ENCODE data around the gene LANCL3. TPM values are rescaled to one million over a fixed set of nuclear protein-coding genes. Genes with fewer than 3 reads are reported as not detected.

Gene LANCL3
- total and polyA plus RNA-seq, 7 donors = 1.6 to 7.5 (median 3.6) TPM

DNA sequence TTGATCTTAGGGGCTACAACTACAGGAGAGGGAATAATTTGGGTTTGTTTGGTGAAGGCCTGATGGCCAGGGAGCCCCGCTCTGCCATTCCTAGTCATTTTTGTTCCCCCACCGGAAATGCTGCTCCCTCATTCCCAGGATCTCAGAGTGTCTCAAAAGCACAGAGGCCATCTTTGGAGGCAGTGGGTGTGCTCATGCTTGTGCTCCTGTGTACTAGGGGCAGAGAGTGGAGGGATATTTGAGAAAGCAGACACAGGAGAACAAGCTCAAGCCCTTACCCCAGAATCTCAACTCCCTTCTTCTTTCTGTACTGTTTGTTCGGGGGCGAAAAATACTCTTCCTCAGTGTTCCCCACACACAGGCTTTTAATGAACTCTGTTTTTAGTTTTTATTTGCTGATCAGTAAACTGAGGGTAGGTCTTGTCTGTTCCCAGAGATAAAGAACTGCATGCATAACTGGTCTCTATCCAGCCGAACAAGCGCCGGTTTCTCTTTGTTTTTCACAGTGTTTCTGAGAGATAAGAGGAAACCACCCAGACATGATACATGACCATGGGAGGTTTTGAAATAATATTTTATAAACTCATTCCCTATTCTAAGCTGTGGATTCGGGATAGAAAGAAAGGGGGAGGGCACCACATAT lies 81.2 kb downstream of the LANCL3 start:
- WGBS, 2 donors = 94 to 96% methylated on average over 8 of the region's 8 CpGs
- TF ChIP-seq, protein P1, sequence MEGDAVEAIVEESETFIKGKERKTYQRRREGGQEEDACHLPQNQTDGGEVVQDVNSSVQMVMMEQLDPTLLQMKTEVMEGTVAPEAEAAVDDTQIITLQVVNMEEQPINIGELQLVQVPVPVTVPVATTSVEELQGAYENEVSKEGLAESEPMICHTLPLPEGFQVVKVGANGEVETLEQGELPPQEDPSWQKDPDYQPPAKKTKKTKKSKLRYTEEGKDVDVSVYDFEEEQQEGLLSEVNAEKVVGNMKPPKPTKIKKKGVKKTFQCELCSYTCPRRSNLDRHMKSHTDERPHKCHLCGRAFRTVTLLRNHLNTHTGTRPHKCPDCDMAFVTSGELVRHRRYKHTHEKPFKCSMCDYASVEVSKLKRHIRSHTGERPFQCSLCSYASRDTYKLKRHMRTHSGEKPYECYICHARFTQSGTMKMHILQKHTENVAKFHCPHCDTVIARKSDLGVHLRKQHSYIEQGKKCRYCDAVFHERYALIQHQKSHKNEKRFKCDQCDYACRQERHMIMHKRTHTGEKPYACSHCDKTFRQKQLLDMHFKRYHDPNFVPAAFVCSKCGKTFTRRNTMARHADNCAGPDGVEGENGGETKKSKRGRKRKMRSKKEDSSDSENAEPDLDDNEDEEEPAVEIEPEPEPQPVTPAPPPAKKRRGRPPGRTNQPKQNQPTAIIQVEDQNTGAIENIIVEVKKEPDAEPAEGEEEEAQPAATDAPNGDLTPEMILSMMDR (IDR thresholded peaks at IDR 0.05) = no peak
- TF ChIP-seq POLR2A (IDR thresholded peaks at IDR 0.05) (no peak), POLR2AphosphoS5 (IDR thresholded peaks at IDR 0.05) (no peak), EP300 (IDR thresholded peaks at IDR 0.05) (no peak)
- no peak overlapping the region for H3K27ac ChIP-seq
- H3K27me3 ChIP-seq = no peaks in the 10 kb centered on the region
- no peaks in the 10 kb centered on the region for H3K36me3 ChIP-seq
- no peak for DNase-seq
- H3K4me1 ChIP-seq = no peaks in the 10 kb centered on the region
- no peaks in the 10 kb centered on the region for H3K9me3 ChIP-seq
- H3K4me3 ChIP-seq = no peak overlapping the region
- intact Hi-C loops (cut with DNase I) = no loop called here

DNA sequence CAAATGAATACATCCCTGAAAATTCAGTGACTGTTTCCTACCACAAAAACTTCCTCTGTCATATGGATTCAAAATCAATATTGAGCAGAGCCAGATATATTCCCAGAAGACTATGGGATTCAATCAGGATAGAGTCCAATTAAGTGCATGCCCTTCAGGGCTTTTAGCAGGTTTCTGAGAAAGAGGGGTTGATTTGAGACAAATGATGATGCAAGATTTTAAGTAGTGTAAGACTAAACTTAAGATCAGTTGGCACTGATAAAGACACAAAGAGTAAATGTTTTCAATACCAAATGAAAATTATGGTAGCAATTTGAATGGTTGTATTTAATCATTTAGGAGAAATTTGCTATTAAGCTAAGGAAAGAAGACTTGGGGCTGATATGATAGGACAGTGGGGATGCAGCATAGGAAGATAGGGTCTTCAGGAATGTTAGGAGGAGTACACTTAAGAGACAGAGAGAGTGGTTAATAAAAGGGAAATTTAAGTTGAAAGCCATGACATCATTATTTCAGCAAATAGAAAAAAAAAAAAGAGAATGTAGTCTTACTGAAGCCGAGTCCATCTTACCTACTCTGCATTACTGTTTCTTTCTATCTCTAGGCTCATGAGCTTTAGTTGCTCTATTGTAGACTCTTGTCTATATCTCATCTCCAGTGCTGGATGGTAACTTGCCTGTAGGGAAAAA lies 82.1 kb downstream of the LANCL3 start:
- Histone ChIP-seq H3K9me3 (no peaks in the 10 kb centered on the region), H3K27ac (no peak overlapping the region), H3K36me3 (no peaks in the 10 kb centered on the region), H3K27me3 (no peaks in the 10 kb centered on the region), H3K4me1 (no peaks in the 10 kb centered on the region), H3K4me3 (no peak overlapping the region)
- intact Hi-C loops (cut with DNase I) = no loop called here
- DNase-seq = no peak
- no peak for TF ChIP-seq POLR2A (IDR thresholded peaks at IDR 0.05)
- no peak for TF ChIP-seq POLR2AphosphoS5 (IDR thresholded peaks at IDR 0.05)
- no peak for TF ChIP-seq EP300 (IDR thresholded peaks at IDR 0.05)
- TF ChIP-seq, protein P1 (IDR thresholded peaks at IDR 0.05) = no peak
- 82 to 90% methylated on average over 1 of the region's 1 CpG for WGBS, 2 donors

DNA sequence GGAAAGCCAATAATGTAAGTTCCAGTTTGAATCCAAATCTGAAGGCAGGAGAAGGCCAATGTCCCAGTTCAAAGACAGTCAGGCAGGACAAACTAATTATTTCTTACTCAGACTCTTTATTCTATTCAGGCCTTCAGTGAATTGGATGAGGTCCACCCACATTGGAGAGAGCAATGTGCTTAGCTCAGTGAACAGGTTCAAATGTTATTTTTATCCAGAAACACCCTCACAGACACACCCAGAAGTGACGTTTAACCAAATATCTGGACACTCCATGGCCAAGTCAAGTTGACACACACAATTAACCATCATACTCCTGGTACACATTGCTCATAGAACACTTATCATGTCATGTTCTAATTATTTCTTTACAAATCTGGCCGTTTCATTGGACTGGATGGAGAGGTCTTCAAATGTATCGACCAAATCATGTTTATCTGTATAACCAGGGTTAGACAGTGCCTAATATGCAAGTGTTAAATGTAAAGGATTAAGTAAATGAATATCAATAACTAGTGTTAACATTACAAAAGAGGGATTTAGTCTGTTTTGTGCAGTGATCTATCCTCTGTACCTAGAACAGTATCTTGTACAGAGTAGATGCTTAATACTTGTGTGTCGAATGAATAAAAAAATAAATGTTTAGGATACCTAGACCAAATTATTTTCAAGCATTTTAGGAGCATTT lies 87.0 kb downstream of the LANCL3 start:
- 71 to 86% methylated on average over 4 of the region's 4 CpGs for WGBS, 2 donors
- H3K36me3 ChIP-seq = no peaks in the 10 kb centered on the region
- H3K27me3 ChIP-seq = no peaks in the 10 kb centered on the region
- DNase-seq = no peak
- H3K9me3 ChIP-seq = no peaks in the 10 kb centered on the region
- no peak overlapping the region for H3K27ac ChIP-seq
- no peak overlapping the region for H3K4me3 ChIP-seq
- intact Hi-C loops (cut with DNase I) = no loop called here
- no peak for TF ChIP-seq EP300 (IDR thresholded peaks at IDR 0.05)
- no peaks in the 10 kb centered on the region for H3K4me1 ChIP-seq

DNA sequence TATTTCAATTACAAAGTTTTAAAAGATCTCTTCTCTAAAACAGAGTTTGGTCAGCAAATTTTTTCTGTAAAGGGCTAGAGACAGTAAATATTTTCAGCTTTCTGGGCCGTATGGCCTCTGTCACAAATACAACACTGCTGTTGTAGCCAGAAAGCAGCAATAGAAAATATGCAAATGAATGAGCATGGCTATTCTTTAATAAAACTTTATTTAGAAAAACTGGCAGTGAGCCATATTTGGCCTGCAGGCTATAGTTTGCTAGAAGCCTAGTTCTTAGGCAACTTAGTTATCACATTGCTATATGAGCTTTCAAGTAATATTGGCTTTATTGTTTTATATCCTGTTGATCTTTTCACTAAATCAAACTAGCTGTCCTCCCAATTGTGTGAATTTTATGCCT lies 87.6 kb downstream of the LANCL3 start:
- Histone ChIP-seq H3K27ac (no peak overlapping the region), H3K27me3 (no peaks in the 10 kb centered on the region), H3K4me3 (no peak overlapping the region), H3K9me3 (no peaks in the 10 kb centered on the region), H3K4me1 (no peaks in the 10 kb centered on the region), H3K36me3 (no peaks in the 10 kb centered on the region)
- no peak for DNase-seq
- intact Hi-C loops (cut with DNase I) = no loop called here
- TF ChIP-seq POLR2AphosphoS5 (IDR thresholded peaks at IDR 0.05) (no peak), POLR2A (IDR thresholded peaks at IDR 0.05) (no peak), EP300 (IDR thresholded peaks at IDR 0.05) (no peak)
- TF ChIP-seq, protein P1 (IDR thresholded peaks at IDR 0.05) = no peak
- 70 to 74% methylated on average over 1 of the region's 1 CpG for WGBS, 2 donors

DNA sequence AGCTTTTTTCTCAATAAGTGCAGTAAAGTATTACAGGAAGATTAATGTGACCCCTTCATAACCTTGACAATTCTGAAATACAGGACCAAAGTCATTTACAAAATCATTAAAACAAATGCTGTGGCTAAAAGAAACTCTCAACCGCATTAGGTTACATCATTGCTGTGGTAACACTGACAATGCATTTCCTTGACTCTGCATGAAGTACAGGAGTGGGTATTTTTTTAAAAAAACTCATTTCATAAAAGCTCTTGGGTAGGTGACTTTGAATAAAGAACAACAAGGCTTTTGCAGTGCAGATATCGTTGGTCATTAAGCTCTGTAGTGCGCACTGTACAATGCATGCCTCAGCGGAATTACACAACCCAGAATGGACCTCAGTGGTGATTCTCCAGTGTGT lies 90.7 kb downstream of the LANCL3 start:
- intact Hi-C loops (cut with DNase I) = no loop called here
- no peaks in the 10 kb centered on the region for H3K4me1 ChIP-seq
- H3K36me3 ChIP-seq = no peaks in the 10 kb centered on the region
- no peak for DNase-seq
- H3K9me3 ChIP-seq = no peaks in the 10 kb centered on the region
- H3K27me3 ChIP-seq = no peaks in the 10 kb centered on the region
- no peak overlapping the region for H3K4me3 ChIP-seq
- WGBS, 2 donors = 92 to 96% methylated on average over 4 of the region's 4 CpGs
- TF ChIP-seq POLR2A (IDR thresholded peaks at IDR 0.05) = no peak
- TF ChIP-seq, protein P1 (IDR thresholded peaks at IDR 0.05) = no peak
- no peak for TF ChIP-seq POLR2AphosphoS5 (IDR thresholded peaks at IDR 0.05)
- no peak overlapping the region for H3K27ac ChIP-seq
